ENCODE results near the gene GPC5.

DNA sequence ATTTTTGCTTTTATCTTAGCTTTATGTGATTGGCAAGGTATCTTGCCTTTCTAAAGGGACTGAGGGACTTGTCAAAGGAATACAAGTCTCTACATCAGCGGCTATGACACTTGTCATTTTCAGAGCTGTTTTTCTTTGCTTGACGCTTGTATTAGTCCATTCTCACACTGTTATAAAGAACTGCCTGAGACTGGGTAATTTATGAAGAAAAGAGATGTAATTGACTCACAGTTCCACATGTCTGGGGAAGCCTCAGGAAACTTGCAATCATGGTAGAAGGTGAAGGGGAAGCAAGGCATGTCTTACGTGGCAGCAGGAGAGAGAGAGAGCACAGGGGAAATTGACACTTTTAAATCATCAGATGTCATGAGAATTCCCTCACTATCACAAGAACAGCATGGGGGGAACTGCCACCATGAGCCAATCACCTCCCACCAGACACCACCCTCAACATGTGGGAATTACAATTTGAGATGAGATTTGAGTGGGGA, 128.2 kb downstream of the GPC5 start:
- TF ChIP-seq, protein P1, sequence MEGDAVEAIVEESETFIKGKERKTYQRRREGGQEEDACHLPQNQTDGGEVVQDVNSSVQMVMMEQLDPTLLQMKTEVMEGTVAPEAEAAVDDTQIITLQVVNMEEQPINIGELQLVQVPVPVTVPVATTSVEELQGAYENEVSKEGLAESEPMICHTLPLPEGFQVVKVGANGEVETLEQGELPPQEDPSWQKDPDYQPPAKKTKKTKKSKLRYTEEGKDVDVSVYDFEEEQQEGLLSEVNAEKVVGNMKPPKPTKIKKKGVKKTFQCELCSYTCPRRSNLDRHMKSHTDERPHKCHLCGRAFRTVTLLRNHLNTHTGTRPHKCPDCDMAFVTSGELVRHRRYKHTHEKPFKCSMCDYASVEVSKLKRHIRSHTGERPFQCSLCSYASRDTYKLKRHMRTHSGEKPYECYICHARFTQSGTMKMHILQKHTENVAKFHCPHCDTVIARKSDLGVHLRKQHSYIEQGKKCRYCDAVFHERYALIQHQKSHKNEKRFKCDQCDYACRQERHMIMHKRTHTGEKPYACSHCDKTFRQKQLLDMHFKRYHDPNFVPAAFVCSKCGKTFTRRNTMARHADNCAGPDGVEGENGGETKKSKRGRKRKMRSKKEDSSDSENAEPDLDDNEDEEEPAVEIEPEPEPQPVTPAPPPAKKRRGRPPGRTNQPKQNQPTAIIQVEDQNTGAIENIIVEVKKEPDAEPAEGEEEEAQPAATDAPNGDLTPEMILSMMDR (tag by site-specific recombination; IDR thresholded peaks at IDR 0.05), result no peak
- TF ChIP-seq ZNF221 (tag by site-specific recombination; IDR thresholded peaks at IDR 0.05; ENCODE audit: borderline replicate concordance) (no peak), MZF1 (tag by site-specific recombination; IDR thresholded peaks at IDR 0.05; ENCODE audit: borderline replicate concordance) (no peak)
- TF ChIP-seq, protein P2, sequence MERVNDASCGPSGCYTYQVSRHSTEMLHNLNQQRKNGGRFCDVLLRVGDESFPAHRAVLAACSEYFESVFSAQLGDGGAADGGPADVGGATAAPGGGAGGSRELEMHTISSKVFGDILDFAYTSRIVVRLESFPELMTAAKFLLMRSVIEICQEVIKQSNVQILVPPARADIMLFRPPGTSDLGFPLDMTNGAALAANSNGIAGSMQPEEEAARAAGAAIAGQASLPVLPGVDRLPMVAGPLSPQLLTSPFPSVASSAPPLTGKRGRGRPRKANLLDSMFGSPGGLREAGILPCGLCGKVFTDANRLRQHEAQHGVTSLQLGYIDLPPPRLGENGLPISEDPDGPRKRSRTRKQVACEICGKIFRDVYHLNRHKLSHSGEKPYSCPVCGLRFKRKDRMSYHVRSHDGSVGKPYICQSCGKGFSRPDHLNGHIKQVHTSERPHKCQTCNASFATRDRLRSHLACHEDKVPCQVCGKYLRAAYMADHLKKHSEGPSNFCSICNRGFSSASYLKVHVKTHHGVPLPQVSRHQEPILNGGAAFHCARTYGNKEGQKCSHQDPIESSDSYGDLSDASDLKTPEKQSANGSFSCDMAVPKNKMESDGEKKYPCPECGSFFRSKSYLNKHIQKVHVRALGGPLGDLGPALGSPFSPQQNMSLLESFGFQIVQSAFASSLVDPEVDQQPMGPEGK (tag by site-specific recombination; IDR thresholded peaks at IDR 0.05), result no peak
- TF ChIP-seq, protein P3, sequence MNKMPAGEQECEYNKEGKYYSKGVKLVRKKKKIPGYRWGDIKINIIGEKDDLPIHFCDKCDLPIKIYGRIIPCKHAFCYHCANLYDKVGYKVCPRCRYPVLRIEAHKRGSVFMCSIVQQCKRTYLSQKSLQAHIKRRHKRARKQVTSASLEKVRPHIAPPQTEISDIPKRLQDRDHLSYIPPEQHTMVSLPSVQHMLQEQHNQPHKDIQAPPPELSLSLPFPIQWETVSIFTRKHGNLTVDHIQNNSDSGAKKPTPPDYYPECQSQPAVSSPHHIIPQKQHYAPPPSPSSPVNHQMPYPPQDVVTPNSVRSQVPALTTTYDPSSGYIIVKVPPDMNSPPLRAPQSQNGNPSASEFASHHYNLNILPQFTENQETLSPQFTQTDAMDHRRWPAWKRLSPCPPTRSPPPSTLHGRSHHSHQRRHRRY (tag by site-specific recombination; IDR thresholded peaks at IDR 0.05), result no peak
- TF ChIP-seq, protein P4, sequence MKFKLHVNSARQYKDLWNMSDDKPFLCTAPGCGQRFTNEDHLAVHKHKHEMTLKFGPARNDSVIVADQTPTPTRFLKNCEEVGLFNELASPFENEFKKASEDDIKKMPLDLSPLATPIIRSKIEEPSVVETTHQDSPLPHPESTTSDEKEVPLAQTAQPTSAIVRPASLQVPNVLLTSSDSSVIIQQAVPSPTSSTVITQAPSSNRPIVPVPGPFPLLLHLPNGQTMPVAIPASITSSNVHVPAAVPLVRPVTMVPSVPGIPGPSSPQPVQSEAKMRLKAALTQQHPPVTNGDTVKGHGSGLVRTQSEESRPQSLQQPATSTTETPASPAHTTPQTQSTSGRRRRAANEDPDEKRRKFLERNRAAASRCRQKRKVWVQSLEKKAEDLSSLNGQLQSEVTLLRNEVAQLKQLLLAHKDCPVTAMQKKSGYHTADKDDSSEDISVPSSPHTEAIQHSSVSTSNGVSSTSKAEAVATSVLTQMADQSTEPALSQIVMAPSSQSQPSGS (tag by site-specific recombination; IDR thresholded peaks at IDR 0.05; ENCODE audit: low read depth), result no peak

Data from HEK293 (cell line).